GM12878 (cell line): ENCODE data around the gene MMP24. TPM values are rescaled to one million over a fixed set of nuclear protein-coding genes. Genes with fewer than 3 reads are reported as not detected.

ENCODE experiments used
- ATAC-seq: fragments of 200-7000 bp; cut with Tn5 transposase; 3 replicates; pipeline ENCODE4 v1.9.1; 2020; ENCODE audit warnings: mild to moderate bottlenecking, moderate library complexity
- BruUV-seq: library from RNA; stranded (reverse); fragments of 400-500 nt; replicated peaks from 2 replicates; lab custom pipeline; 2021; lab: Mats Ljungman, UMichigan
- CTCF ChIA-PET: fragments of 300-600 bp; sonication (Branson Sonifier 250); formaldehyde crosslinking; extraction: SDS; loops from one replicate; lab custom pipeline; 2021; ENCODE audit warnings: inconsistent platforms; lab: Yijun Ruan, JAX
- POLR2A ChIA-PET: fragments of 350-600 bp; formaldehyde crosslinking; extraction: SDS; loops from one replicate; lab custom pipeline; 2021; ENCODE audit warnings: inconsistent platforms; lab: Charles Lee
- RAD21 ChIA-PET: fragments of 300-600 bp; sonication (Branson Sonifier 250); formaldehyde crosslinking; loops from one replicate; lab custom pipeline; 2023; ENCODE audit warnings: antibody characterized with exemption; ENCODE audit not compliant: unreplicated experiment; lab: Charles Lee
- SMC1A ChIA-PET: fragments of 300-600 bp; sonication (Branson Sonifier 250); formaldehyde crosslinking; loops from one replicate; lab custom pipeline; 2023; ENCODE audit not compliant: unreplicated experiment, uncharacterized antibody; lab: Charles Lee
- DNase-seq: peaks from one replicate; pipeline ENCODE4 v3.0.0-alpha.2; 2011; ENCODE audit warnings: low read depth, low spot score
- FAIRE-seq: peaks from 3 replicates; lab custom pipeline; 2011; peaks lifted over from hg19 to GRCh38; lab: Jason Lieb, UNC
- H2AFZ ChIP-seq: 2 replicates; pipeline ENCODE4 v1.6.0; 2011; ENCODE audit warnings: low read depth, low read length, control low read depth; ENCODE audit not compliant: control insufficient read depth
- H3K27ac ChIP-seq: 2 replicates; pipeline ENCODE4 v1.5.1; 2011; ENCODE audit warnings: control low read depth; ENCODE audit not compliant: control insufficient read depth, insufficient read depth
- H3K27me3 ChIP-seq, 2 experiments: replicated peaks in 1 of 2; 2 replicates each; pipeline versions ENCODE4 v1.6.0 to v1.6.1; 2011; ENCODE audit warnings: low read length in 1 of 2; ENCODE audit not compliant: control insufficient read depth in 2 of 2, insufficient read depth in 2 of 2
- H3K36me3 ChIP-seq, 2 experiments: 2 replicates each; pipeline ENCODE4 v1.5.1; 2011; ENCODE audit warnings: low read length in 1 of 2; ENCODE audit not compliant: control insufficient read depth in 2 of 2, insufficient read depth in 2 of 2
- H3K4me1 ChIP-seq: 2 replicates; pipeline ENCODE4 v1.6.1; 2011; ENCODE audit warnings: mild to moderate bottlenecking, low read length, moderate library complexity, mixed read lengths; ENCODE audit not compliant: control insufficient read depth, insufficient read depth
- H3K4me2 ChIP-seq: 2 replicates; pipeline ENCODE4 v1.6.0; 2011; ENCODE audit warnings: control low read depth; ENCODE audit not compliant: control insufficient read depth, insufficient read depth
- H3K4me3 ChIP-seq: fragments of 200-600 bp; sonication (generic); 2 replicates; pipeline ENCODE4 v1.5.1; 2016
- H3K79me2 ChIP-seq: 2 replicates; pipeline ENCODE4 v1.6.0; 2011; ENCODE audit warnings: low read length; ENCODE audit not compliant: control insufficient read depth, insufficient read depth
- H3K9ac ChIP-seq: 2 replicates; pipeline ENCODE4 v1.8.0; 2011; ENCODE audit warnings: low read length, control low read depth, mixed read lengths; ENCODE audit not compliant: control insufficient read depth, insufficient read depth
- H3K9me3 ChIP-seq: replicated peaks from 3 replicates; pipeline ENCODE4 v1.5.1; 2011; ENCODE audit warnings: mild to moderate bottlenecking, low read length; ENCODE audit not compliant: control insufficient read depth, insufficient read depth
- H4K20me1 ChIP-seq: 2 replicates; pipeline ENCODE4 v1.6.0; 2011; ENCODE audit not compliant: control insufficient read depth, insufficient read depth
- ASH2L ChIP-seq: fragments of 300-600, 200-600 bp; sonication (generic); IDR thresholded peaks from 2 replicates; pipeline ENCODE4 v1.6.1; 2017; ENCODE audit warnings: low read depth, mild to moderate bottlenecking, borderline replicate concordance
- EP300 ChIP-seq, 2 experiments: fragments of 150-350 bp in 1 of 2; IDR thresholded peaks; 2 replicates each; pipeline ENCODE4 v1.6.1; 2011 to 2012; ENCODE audit warnings: low read depth in 2 of 2, low read length in 2 of 2, borderline replicate concordance in 1 of 2, improper control_type of control experiment in 1 of 2, inconsistent platforms in 1 of 2; ENCODE audit not compliant: control insufficient read depth in 1 of 2
- GABPA ChIP-seq: IDR thresholded peaks from 2 replicates; pipeline ENCODE4 v1.6.1; 2014; ENCODE audit warnings: antibody characterized with exemption, low read depth, mild to moderate bottlenecking, inconsistent platforms
- KAT2A ChIP-seq: conservative IDR thresholded peaks from 2 replicates; pipeline ENCODE4 v1.6.1; 2011; ENCODE audit warnings: low read depth, low read length; ENCODE audit not compliant: control insufficient read depth
- TCF7 ChIP-seq: IDR thresholded peaks from 2 replicates; pipeline ENCODE4 v1.6.1; 2014; ENCODE audit warnings: antibody characterized with exemption, borderline replicate concordance
- ZNF622 ChIP-seq: fragments of 450-650 bp; IDR thresholded peaks from 2 replicates; pipeline ENCODE4 v1.6.1; 2017; ENCODE audit warnings: mild to moderate bottlenecking, inconsistent platforms
- whole genome bisulfite sequencing: methylation state at CpG from one replicate; pipeline ENCODE4 v1.1.6; 2016; ENCODE audit warnings: low lambda C conversion rate; ENCODE audit not compliant: insufficient replicate concordance, insufficient coverage; ENCODE audit errors: missing lambda C conversion rate; 5-methylcytosine and 5-hydroxymethylcytosine counted together
- in situ Hi-C: fragments of 300-500 bp; cut with MboI; formaldehyde crosslinking; loops from 9 replicates; pipeline ENCODE4 v1.14.3; 2018; ENCODE audit warnings: mixed read lengths
- intact Hi-C: fragments of 100-400 bp; cut with micrococcal nuclease; formaldehyde crosslinking; loops from one replicate; pipeline ENCODE4 v1.14.2; 2022; ENCODE audit not compliant: unreplicated experiment
- polyA plus RNA-seq, 11 experiments: library from polyadenylated mRNA; depleted of rRNA in 4 of 11; unstranded in 6 of 11; stranded (reverse) in 5 of 11; fragments of >200 nt; fragmentation: Nextera tagmentation in 4 of 11; fragmentation: Illumina TruSeq in 1 of 11; extraction: Ambion mirVana in 4 of 11; extraction: Trizol in 1 of 11; gene quantifications; 1 replicate in 1 of 11; 2 replicates in 10 of 11; pipeline versions ENCODE4 v1.2.1 to v1.2.3, GENCODE V29; 2011 to 2016; ENCODE audit warnings: inconsistent platforms in 2 of 11, missing spikeins in 2 of 11, low read depth in 1 of 11
- total RNA-seq, 4 experiments: library from RNA; depleted of rRNA in 3 of 4; stranded (reverse); fragments of >200 nt in 3 of 4; fragmentation: Illumina TruSeq in 1 of 4; extraction: Trizol in 1 of 4; gene quantifications; 2 replicates each; pipeline versions ENCODE4 v1.2.1 to v1.2.3, GENCODE V29; 2013 to 2021
- TF ChIP-seq, protein P1 (sequence below): fragments of 450-650 bp; IDR thresholded peaks from 2 replicates; pipeline ENCODE4 v1.6.1; 2017; ENCODE audit warnings: low read depth, mild to moderate bottlenecking, moderate library complexity
- TF ChIP-seq, protein P2 (sequence below): fragments of 450-650 bp; formaldehyde crosslinking; IDR thresholded peaks from 2 replicates; pipeline ENCODE4 v1.4.0; 2022; ENCODE audit warnings: mild to moderate bottlenecking, moderate library complexity
- TF ChIP-seq, protein P3 (sequence below): fragments of 450-650 bp; IDR thresholded peaks from 2 replicates; pipeline ENCODE4 v1.6.1; 2016; ENCODE audit warnings: mild to moderate bottlenecking, moderate library complexity, borderline replicate concordance
- TF ChIP-seq, protein P4 (sequence below): fragments of 150-350 bp; IDR thresholded peaks from 2 replicates; pipeline ENCODE4 v1.6.1; 2014; ENCODE audit warnings: mild to moderate bottlenecking, low read depth, low read length

The MMP24 gene
- total and polyA plus RNA-seq, 10 of the 15 experiments (the other 5 are each of a cell fraction or from before 2014, with no cell fraction given) = 0.01 to 0.11 (median 0.04) TPM; not detected in 5

DNA sequence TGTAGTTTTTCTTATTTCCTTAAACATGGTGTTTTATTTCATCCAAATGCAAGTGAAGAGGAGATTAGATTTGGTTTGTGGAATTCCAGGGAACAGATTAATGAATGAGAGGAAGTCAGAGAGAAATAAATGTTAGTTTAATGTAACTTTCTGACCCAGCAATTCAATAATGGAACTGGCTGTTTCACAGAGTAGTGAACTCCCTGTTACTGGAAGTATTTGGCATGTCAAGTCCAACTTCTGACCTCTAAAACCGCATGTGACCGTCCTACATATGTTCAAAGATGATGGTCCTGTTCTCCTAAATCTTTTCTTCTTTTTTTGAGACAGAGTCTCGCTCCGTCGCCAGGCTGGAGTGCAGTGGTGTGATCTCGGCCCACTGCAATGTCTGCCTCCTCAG, 35.9 kb upstream of the MMP24 start:
- RAD21 ChIA-PET = no interaction called here
- H3K4me1 ChIP-seq = no peaks in the 10 kb centered on the region
- no TSS peak for BruUV-seq
- H4K20me1 ChIP-seq = no peaks in the 10 kb centered on the region
- FAIRE-seq = no peak
- in situ Hi-C loops (no loop called here), intact Hi-C loops (no loop called here)
- no peak overlapping the region for H3K4me3 ChIP-seq
- H2AFZ ChIP-seq = no peak overlapping the region
- H3K9me3 ChIP-seq = no peaks in the 10 kb centered on the region; the same call in 2 of the 3 replicates
- H3K79me2 ChIP-seq = no peaks in the 10 kb centered on the region
- SMC1A ChIA-PET = no interaction called here
- H3K9ac ChIP-seq = no peak overlapping the region
- CTCF ChIA-PET = interaction anchor here (1.0 to 1.4 kb wide), 2 partner anchors 13 to 45 kb away, joined by 3 read pairs; no protein-coding TSS in a partner anchor
- no peak for TF ChIP-seq ZNF622
- TF ChIP-seq KAT2A = no peak
- TF ChIP-seq, protein P1, sequence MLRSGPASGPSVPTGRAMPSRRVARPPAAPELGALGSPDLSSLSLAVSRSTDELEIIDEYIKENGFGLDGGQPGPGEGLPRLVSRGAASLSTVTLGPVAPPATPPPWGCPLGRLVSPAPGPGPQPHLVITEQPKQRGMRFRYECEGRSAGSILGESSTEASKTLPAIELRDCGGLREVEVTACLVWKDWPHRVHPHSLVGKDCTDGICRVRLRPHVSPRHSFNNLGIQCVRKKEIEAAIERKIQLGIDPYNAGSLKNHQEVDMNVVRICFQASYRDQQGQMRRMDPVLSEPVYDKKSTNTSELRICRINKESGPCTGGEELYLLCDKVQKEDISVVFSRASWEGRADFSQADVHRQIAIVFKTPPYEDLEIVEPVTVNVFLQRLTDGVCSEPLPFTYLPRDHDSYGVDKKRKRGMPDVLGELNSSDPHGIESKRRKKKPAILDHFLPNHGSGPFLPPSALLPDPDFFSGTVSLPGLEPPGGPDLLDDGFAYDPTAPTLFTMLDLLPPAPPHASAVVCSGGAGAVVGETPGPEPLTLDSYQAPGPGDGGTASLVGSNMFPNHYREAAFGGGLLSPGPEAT = no peak
- TF ChIP-seq EP300 (IDR thresholded peaks at IDR 0.05; ENCODE audit: borderline replicate concordance in 1 of 2, control insufficient read depth in 1 of 2, low read depth in 2 of 2, low read length in 2 of 2) = no peak
- TF ChIP-seq, protein P2, sequence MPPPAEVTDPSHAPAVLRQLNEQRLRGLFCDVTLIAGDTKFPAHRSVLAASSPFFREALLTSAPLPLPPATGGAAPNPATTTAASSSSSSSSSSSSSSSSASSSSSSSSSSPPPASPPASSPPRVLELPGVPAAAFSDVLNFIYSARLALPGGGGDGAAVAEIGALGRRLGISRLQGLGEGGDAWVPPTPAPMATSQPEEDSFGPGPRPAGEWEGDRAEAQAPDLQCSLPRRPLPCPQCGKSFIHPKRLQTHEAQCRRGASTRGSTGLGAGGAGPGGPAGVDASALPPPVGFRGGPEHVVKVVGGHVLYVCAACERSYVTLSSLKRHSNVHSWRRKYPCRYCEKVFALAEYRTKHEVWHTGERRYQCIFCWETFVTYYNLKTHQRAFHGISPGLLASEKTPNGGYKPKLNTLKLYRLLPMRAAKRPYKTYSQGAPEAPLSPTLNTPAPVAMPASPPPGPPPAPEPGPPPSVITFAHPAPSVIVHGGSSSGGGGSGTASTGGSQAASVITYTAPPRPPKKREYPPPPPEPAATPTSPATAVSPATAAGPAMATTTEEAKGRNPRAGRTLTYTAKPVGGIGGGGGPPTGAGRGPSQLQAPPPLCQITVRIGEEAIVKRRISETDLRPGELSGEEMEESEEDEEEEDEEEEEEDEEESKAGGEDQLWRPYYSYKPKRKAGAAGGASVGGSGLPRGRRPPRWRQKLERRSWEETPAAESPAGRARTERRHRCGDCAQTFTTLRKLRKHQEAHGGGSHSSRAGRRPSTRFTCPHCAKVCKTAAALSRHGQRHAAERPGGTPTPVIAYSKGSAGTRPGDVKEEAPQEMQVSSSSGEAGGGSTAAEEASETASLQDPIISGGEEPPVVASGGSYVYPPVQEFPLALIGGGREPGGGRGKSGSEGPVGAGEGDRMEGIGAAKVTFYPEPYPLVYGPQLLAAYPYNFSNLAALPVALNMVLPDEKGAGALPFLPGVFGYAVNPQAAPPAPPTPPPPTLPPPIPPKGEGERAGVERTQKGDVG (CRISPR knock-in tag) = no peak
- TF ChIP-seq, protein P3, sequence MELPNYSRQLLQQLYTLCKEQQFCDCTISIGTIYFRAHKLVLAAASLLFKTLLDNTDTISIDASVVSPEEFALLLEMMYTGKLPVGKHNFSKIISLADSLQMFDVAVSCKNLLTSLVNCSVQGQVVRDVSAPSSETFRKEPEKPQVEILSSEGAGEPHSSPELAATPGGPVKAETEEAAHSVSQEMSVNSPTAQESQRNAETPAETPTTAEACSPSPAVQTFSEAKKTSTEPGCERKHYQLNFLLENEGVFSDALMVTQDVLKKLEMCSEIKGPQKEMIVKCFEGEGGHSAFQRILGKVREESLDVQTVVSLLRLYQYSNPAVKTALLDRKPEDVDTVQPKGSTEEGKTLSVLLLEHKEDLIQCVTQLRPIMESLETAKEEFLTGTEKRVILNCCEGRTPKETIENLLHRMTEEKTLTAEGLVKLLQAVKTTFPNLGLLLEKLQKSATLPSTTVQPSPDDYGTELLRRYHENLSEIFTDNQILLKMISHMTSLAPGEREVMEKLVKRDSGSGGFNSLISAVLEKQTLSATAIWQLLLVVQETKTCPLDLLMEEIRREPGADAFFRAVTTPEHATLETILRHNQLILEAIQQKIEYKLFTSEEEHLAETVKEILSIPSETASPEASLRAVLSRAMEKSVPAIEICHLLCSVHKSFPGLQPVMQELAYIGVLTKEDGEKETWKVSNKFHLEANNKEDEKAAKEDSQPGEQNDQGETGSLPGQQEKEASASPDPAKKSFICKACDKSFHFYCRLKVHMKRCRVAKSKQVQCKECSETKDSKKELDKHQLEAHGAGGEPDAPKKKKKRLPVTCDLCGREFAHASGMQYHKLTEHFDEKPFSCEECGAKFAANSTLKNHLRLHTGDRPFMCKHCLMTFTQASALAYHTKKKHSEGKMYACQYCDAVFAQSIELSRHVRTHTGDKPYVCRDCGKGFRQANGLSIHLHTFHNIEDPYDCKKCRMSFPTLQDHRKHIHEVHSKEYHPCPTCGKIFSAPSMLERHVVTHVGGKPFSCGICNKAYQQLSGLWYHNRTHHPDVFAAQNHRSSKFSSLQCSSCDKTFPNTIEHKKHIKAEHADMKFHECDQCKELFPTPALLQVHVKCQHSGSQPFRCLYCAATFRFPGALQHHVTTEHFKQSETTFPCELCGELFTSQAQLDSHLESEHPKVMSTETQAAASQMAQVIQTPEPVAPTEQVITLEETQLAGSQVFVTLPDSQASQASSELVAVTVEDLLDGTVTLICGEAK = no peak
- no peak for TF ChIP-seq GABPA
- TF ChIP-seq, protein P4, sequence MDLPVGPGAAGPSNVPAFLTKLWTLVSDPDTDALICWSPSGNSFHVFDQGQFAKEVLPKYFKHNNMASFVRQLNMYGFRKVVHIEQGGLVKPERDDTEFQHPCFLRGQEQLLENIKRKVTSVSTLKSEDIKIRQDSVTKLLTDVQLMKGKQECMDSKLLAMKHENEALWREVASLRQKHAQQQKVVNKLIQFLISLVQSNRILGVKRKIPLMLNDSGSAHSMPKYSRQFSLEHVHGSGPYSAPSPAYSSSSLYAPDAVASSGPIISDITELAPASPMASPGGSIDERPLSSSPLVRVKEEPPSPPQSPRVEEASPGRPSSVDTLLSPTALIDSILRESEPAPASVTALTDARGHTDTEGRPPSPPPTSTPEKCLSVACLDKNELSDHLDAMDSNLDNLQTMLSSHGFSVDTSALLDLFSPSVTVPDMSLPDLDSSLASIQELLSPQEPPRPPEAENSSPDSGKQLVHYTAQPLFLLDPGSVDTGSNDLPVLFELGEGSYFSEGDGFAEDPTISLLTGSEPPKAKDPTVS = no peak
- TF ChIP-seq ASH2L = no peak
- no peak for TF ChIP-seq TCF7
- POLR2A ChIA-PET = no interaction called here
- no peaks in the 10 kb centered on the region for H3K36me3 ChIP-seq
- H3K27me3 ChIP-seq = no peaks in the 10 kb centered on the region
- H3K4me2 ChIP-seq = no peak overlapping the region
- DNase-seq = no peak
- no peak for ATAC-seq
- WGBS = 73% methylated on average over 6 of the region's 6 CpGs
- H3K27ac ChIP-seq = no peak overlapping the region
